Pancreas (tissue), 10 donors: ENCODE results near the gene TMED10. TPM values are rescaled to one million over a fixed set of nuclear protein-coding genes. Genes with fewer than 3 reads are reported as not detected.

ENCODE experiments used
- ATAC-seq, 4 donors: fragments of 200-7000 bp; cut with Tn5 transposase; one replicate each; pipeline versions ENCODE4 v1.8.0 to v1.9.1; 2020; ENCODE audit warnings: mild to moderate bottlenecking in 4 of 4, moderate library complexity in 4 of 4
- DNase-seq, 6 donors: peaks; one replicate each; pipeline ENCODE4 v3.0.0-alpha.2; 2020
- FAIRE-seq: peaks from 2 replicates; lab custom pipeline; 2012; peaks lifted over from hg19 to GRCh38; lab: Jason Lieb, UNC
- H3K27ac ChIP-seq, 4 donors: fragments of 200-600 bp; sonication (generic); 1 replicate in 3 of 4; 2 replicates in 1 of 4; pipeline versions ENCODE4 v1.5.0 to v1.8.0; 2020
- H3K27me3 ChIP-seq, 4 donors: fragments of 200-600 bp; one replicate each; pipeline ENCODE4 v1.8.0; 2021
- H3K36me3 ChIP-seq, 3 donors: fragments of 200-600 bp; sonication (generic) in 1 of 3; one replicate each; pipeline versions ENCODE4 v1.5.0 to v1.8.0; 2020 to 2021
- H3K4me1 ChIP-seq, 3 donors: fragments of 200-600 bp; one replicate each; pipeline ENCODE4 v1.8.0; 2021
- H3K4me3 ChIP-seq, 4 donors: fragments of 200-600 bp; sonication (generic) in 2 of 4; one replicate each; pipeline versions ENCODE4 v1.5.0 to v1.8.0; 2020 to 2021
- H3K9me3 ChIP-seq, 4 donors: fragments of 200-600 bp; one replicate each; pipeline ENCODE4 v1.8.0; 2021
- CTCF ChIP-seq, 4 donors: fragments of 200-600 bp; sonication (generic) in 3 of 4; IDR thresholded peaks; one replicate each; pipeline versions ENCODE4 v1.5.0 to v1.8.0; 2021; ENCODE audit warnings: antibody characterized with exemption in 4 of 4
- WGBS, 2 donors: extraction: QIAGEN DNeasy Blood & Tissue Kit; methylation state at CpG; one replicate each; pipeline ENCODE4 v1.1.7; 2013; 5-methylcytosine and 5-hydroxymethylcytosine counted together
- intact Hi-C, 3 donors: fragments of 100-400 bp; cut with DNase I; formaldehyde crosslinking; loops; one replicate each; pipeline versions ENCODE4 v1.11.1 to v1.14.2; 2022
- polyA plus RNA-seq, 2 donors: library from polyadenylated mRNA; stranded (reverse); fragments of 200-250 nt; gene quantifications; one replicate each; pipeline ENCODE4 v1.2.3, GENCODE V29; 2013
- total RNA-seq, 6 donors: library from RNA; stranded (reverse); fragmentation: NEBNext Ultra II Directional in 4 of 6; extraction: Animal tissue kit (Norgen Biotek cat#: 25700) in 4 of 6; gene quantifications; one replicate each; pipeline versions ENCODE4 v1.2.1 to v1.2.4, GENCODE V29; 2021 to 2023
- donor health status: healthy with polysubstance abuse.
- donor health status: DM: no; HTN: no; CAD: no; lungs with moderate emphysema.
- donor health status: DM: no; HTN: no; CAD: no.
- donor health status: control.
- donor health status: control.
- donor health status: Bipolar disorder and iron deficiency.
- donor health status: DM: yes; HTN: yes; CAD: no.
- donor health status: DM: no; HTN: no; CAD: no.
- donor health status: DM: no; HTN: no; CAD: no.
- donor health status: DM: yes; HTN: yes; CAD: no.

The TMED10 gene
- total and polyA plus RNA-seq, 8 donors: 56.0 to 377 (median 310) TPM

GRCh38 chr14:75190023-75190422 is 13.6 kb upstream of the TMED10 start:
- ATAC-seq (no peak), FAIRE-seq (no peak), DNase-seq (no peak)
- 95 to 96% methylated on average over 4 of the region's 4 CpGs for WGBS, 2 donors
- Histone ChIP-seq H3K9me3 (no peaks in the 10 kb centered on the region), H3K36me3 (no peaks in the 10 kb centered on the region), H3K27me3 (no peaks in the 10 kb centered on the region), H3K27ac (no peak overlapping the region), H3K4me1 (no peaks in the 10 kb centered on the region), H3K4me3 (no peak overlapping the region)
- no peak for TF ChIP-seq CTCF (IDR thresholded peaks at IDR 0.05)
- intact Hi-C loops: no loop called here

DNA sequence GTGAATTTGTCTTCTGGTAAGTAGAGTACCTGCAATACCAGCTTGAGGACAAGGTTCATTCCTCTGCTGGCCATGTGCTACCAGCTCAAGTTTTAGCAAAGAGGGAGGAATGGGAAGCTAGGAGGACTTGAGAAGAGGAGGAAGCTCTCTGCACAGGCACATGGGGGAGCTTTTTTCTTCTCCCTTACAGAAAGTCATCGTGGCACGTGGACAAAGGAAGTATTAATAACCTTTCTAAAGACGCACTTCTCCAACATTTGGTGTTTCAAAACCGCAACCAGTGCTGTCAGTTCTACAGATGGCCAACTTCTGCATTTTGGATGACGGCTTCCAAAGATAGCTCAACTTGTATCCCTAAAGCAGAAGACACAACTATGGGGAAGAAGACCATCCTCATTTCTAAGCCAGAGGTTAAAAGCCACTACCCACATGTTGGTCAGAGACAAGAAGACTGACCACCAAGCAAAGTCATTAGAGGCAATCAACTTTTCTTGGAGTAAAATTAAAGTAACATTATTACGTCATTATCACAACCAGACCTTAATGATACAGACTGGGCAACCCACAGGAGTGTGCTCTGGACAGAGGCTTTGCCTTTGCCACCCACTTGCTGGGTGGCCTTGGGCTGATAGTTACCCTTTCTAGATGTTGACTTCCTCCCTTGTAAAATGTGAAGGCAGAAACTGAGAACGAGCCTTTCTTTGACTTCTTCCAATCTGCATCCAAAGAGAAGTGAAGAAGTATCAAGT is 12.3 kb upstream of the TMED10 start:
- FAIRE-seq (no peak), ATAC-seq (peak in 2 of 4 donors; percentile 75 to 76), DNase-seq (peak in 1 of 6 donors; percentile 34)
- no peak for TF ChIP-seq CTCF (IDR thresholded peaks at IDR 0.05)
- Histone ChIP-seq H3K4me3 (no peak overlapping the region), H3K4me1 (peaks cover 0 to under 1% (median 0%) of the 10 kb centered on the region in 3 donors), H3K27me3 (no peaks in the 10 kb centered on the region), H3K36me3 (no peaks in the 10 kb centered on the region), H3K9me3 (no peaks in the 10 kb centered on the region), H3K27ac (peak overlapping the region in 1 of 4 donors; percentile 41)
- 86 to 89% methylated on average over 7 of the region's 7 CpGs for whole genome bisulfite sequencing, 2 donors
- intact Hi-C loops: no loop called here

- no peak overlapping the region for H3K27ac ChIP-seq
- FAIRE-seq: no peak
- H3K4me3 ChIP-seq: no peak overlapping the region
- H3K27me3 ChIP-seq: no peaks in the 10 kb centered on the region
- peaks cover 0 to 4% (median 0%) of the 10 kb centered on the region in 3 donors for H3K4me1 ChIP-seq
- WGBS, 2 donors: 90 to 97% methylated on average over 4 of the region's 4 CpGs
- intact Hi-C loops: no loop called here
- ATAC-seq: no peak
- no peaks in the 10 kb centered on the region for H3K9me3 ChIP-seq
- H3K36me3 ChIP-seq: no peaks in the 10 kb centered on the region
- no peak for TF ChIP-seq CTCF (IDR thresholded peaks at IDR 0.05)
- DNase-seq: no peak
These were observed 11.7 kb upstream of the TMED10 start for GRCh38 chr14:75188086-75188485.

GRCh38 chr14:75186953-75187352 is 10.5 kb upstream of the TMED10 start:
- TF ChIP-seq CTCF (IDR thresholded peaks at IDR 0.05): no peak
- ATAC-seq (no peak), DNase-seq (no peak), FAIRE-seq (no peak)
- WGBS, 2 donors: 85 to 93% methylated on average over 2 of the region's 2 CpGs
- Histone ChIP-seq H3K36me3 (no peaks in the 10 kb centered on the region), H3K4me1 (peaks cover 0 to 4% (median 0%) of the 10 kb centered on the region in 3 donors), H3K4me3 (no peak overlapping the region), H3K9me3 (no peaks in the 10 kb centered on the region), H3K27ac (no peak overlapping the region), H3K27me3 (no peaks in the 10 kb centered on the region)
- intact Hi-C loops: no loop called here
